ENCODE data around the gene METTL18. TPM values are rescaled to one million over a fixed set of nuclear protein-coding genes. Genes with fewer than 3 reads are reported as not detected.
A peak's percentile ranks its signal among the peaks of the same experiment; 100 is the strongest.
"Not testable (repeated sequence)": the region's sequence is repeated elsewhere in the genome, so short reads cannot be mapped to it uniquely, and the experiment has no call there.

Gene METTL18
- total RNA-seq, 1 experiment from 2014 or later: 7.3 TPM

- no peak for TF ChIP-seq EZH2 (IDR thresholded peaks at IDR 0.05; ENCODE audit: low read length, unreplicated experiment)
- Histone ChIP-seq H3K9ac (ENCODE audit: low read length) (no peak overlapping the region), H3K4me2 (ENCODE audit: low read length) (no peak overlapping the region), H3K4me3 (ENCODE audit: low read length) (no peak overlapping the region), H4K20me1 (ENCODE audit: low read length) (no peaks in the 10 kb centered on the region), H3K79me2 (ENCODE audit: low read length) (no peaks in the 10 kb centered on the region), H3K4me1 (ENCODE audit: insufficient read depth, low read length) (peaks cover 8% of the 10 kb centered on the region), H3K27me3 (ENCODE audit: low read length) (no peaks in the 10 kb centered on the region), H3K27ac (ENCODE audit: low read length) (no peak overlapping the region), H2AFZ (ENCODE audit: low read length) (no peak overlapping the region), H3K9me3 (ENCODE audit: low read length) (no peaks in the 10 kb centered on the region), H3F3A (ENCODE audit: low read length, unreplicated experiment) (no peaks in the 10 kb centered on the region), H3K36me3 (ENCODE audit: low read depth, low read length) (peaks cover 48% of the 10 kb centered on the region), H3K9me2 (replicated peaks; ENCODE audit: low read length) (no peaks in the 10 kb centered on the region)
- DNase-seq (peak; percentile 50), ATAC-seq (peak; percentile 71)
- ChIA-PET POLR2A (ENCODE audit: unreplicated experiment) (no interaction called here), CTCF (no interaction called here)
- BruUV-seq (replicated peaks): no TSS peak
- intact Hi-C loops (cut with micrococcal nuclease): no loop called here
Observed at GRCh38 chr1:169812131-169812530, 17.4 kb upstream of the METTL18 start.

- not testable (repeated sequence) for ATAC-seq
Observed at GRCh38 chr1:169811418-169812035, 16.8 kb upstream of the METTL18 start.

DNA sequence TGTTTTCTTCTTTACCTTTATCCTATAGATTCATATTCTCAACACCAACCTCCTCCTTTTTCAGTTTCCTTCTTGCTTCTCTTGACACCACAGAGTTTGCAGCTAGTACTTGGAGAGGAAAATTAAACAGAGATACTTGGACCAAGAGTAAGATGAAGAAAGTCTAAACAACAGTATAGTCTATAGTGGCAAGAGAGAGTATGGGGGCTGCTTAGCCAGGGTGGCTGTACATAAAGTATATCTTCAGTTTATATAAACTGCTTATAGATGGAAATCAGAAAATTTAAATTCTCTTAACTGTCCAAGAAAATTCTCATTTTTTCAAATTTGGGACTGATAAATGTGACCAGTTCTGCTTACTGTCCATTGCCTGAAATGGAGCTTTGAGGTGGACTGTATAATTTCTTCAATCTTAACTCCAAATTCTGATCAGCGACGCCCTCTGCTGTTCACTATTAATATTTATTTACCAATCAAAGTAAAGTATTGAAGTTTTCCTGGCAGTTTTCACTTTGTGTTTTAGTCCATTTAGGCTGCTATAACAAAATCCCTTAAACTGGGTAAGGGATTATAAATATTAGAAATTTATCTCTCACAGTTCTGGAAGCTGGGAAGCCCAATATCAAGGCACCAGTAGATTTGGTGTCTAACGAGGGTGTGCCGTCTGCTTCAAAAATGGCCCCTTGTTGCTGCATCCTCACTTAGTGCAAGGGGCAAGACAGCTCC, 14.8 kb upstream of the METTL18 start:
- no peak overlapping the region for H2AFZ ChIP-seq (ENCODE audit: low read length)
- ChIA-PET POLR2A (ENCODE audit: unreplicated experiment) (no interaction called here), CTCF (interaction anchor here (0.6 to 1.0 kb wide), 4 partner anchors 99 to 223 kb away, joined by 3 to 5 read pairs (median 4); partner anchors contain the start of gene F5)
- DNase-seq (peak; percentile 74), ATAC-seq (peak; percentile 49)
- H3K27me3 ChIP-seq (ENCODE audit: low read length): no peaks in the 10 kb centered on the region
- TF ChIP-seq EZH2 (IDR thresholded peaks at IDR 0.05; ENCODE audit: low read length, unreplicated experiment) (no peak), EZH2phosphoT487 (IDR thresholded peaks at IDR 0.05; ENCODE audit: borderline replicate concordance, low read length) (no peak)
- TF ChIP-seq, protein P1, sequence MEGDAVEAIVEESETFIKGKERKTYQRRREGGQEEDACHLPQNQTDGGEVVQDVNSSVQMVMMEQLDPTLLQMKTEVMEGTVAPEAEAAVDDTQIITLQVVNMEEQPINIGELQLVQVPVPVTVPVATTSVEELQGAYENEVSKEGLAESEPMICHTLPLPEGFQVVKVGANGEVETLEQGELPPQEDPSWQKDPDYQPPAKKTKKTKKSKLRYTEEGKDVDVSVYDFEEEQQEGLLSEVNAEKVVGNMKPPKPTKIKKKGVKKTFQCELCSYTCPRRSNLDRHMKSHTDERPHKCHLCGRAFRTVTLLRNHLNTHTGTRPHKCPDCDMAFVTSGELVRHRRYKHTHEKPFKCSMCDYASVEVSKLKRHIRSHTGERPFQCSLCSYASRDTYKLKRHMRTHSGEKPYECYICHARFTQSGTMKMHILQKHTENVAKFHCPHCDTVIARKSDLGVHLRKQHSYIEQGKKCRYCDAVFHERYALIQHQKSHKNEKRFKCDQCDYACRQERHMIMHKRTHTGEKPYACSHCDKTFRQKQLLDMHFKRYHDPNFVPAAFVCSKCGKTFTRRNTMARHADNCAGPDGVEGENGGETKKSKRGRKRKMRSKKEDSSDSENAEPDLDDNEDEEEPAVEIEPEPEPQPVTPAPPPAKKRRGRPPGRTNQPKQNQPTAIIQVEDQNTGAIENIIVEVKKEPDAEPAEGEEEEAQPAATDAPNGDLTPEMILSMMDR (conservative IDR thresholded peaks at IDR 0.05; ENCODE audit: low read depth, low read length): peak; percentile 87
- no peak overlapping the region for H3K4me2 ChIP-seq (ENCODE audit: low read length)
- peaks cover 48% of the 10 kb centered on the region for H3K36me3 ChIP-seq (ENCODE audit: low read depth, low read length)
- no peaks in the 10 kb centered on the region for H3F3A ChIP-seq (ENCODE audit: low read length, unreplicated experiment)
- no peak overlapping the region for H3K27ac ChIP-seq (ENCODE audit: low read length)
- no TSS peak for BruUV-seq (replicated peaks)
- H3K9me3 ChIP-seq (ENCODE audit: low read length): no peaks in the 10 kb centered on the region
- peaks cover 8% of the 10 kb centered on the region for H3K4me1 ChIP-seq (ENCODE audit: insufficient read depth, low read length)
- no peak overlapping the region for H3K4me3 ChIP-seq (ENCODE audit: low read length)
- H4K20me1 ChIP-seq (ENCODE audit: low read length): no peaks in the 10 kb centered on the region
- H3K9me2 ChIP-seq (replicated peaks; ENCODE audit: low read length): no peaks in the 10 kb centered on the region
- intact Hi-C loops (cut with micrococcal nuclease): loop anchor here (1.0 to 10.0 kb wide), 4 partner anchors 97 to 259 kb away; partner anchors contain the start of gene F5
- H3K79me2 ChIP-seq (ENCODE audit: low read length): no peaks in the 10 kb centered on the region
- H3K9ac ChIP-seq (ENCODE audit: low read length): no peak overlapping the region

More at GRCh38 chr1:169811418-169812035, 16.8 kb upstream of the METTL18 start:
- DNase-seq; H2AFZ ChIP-seq (ENCODE audit: low read length); H3K9me3 ChIP-seq (ENCODE audit: low read length); H3F3A ChIP-seq (ENCODE audit: low read length, unreplicated experiment); BruUV-seq (replicated peaks); intact Hi-C loops (cut with micrococcal nuclease); H3K27ac ChIP-seq (ENCODE audit: low read length); H3K4me3 ChIP-seq (ENCODE audit: low read length); H3K4me1 ChIP-seq (ENCODE audit: insufficient read depth, low read length); H3K9me2 ChIP-seq (replicated peaks; ENCODE audit: low read length); H3K4me2 ChIP-seq (ENCODE audit: low read length); H4K20me1 ChIP-seq (ENCODE audit: low read length); CTCF ChIA-PET; POLR2A ChIA-PET (ENCODE audit: unreplicated experiment); H3K27me3 ChIP-seq (ENCODE audit: low read length); H3K79me2 ChIP-seq (ENCODE audit: low read length); H3K9ac ChIP-seq (ENCODE audit: low read length): not testable (repeated sequence)
- H3K36me3 ChIP-seq (ENCODE audit: low read depth, low read length): peaks cover 48% of the 10 kb centered on the region
